ENCODE data around the gene DHRSX. TPM values are rescaled to one million over a fixed set of nuclear protein-coding genes. Genes with fewer than 3 reads are reported as not detected.

The DHRSX gene
- total and polyA plus RNA-seq, 9 of the 15 experiments (the other 6 are each of a cell fraction or from before 2014, with no cell fraction given) = 0.59 to 11.0 (median 6.2) TPM

DNA sequence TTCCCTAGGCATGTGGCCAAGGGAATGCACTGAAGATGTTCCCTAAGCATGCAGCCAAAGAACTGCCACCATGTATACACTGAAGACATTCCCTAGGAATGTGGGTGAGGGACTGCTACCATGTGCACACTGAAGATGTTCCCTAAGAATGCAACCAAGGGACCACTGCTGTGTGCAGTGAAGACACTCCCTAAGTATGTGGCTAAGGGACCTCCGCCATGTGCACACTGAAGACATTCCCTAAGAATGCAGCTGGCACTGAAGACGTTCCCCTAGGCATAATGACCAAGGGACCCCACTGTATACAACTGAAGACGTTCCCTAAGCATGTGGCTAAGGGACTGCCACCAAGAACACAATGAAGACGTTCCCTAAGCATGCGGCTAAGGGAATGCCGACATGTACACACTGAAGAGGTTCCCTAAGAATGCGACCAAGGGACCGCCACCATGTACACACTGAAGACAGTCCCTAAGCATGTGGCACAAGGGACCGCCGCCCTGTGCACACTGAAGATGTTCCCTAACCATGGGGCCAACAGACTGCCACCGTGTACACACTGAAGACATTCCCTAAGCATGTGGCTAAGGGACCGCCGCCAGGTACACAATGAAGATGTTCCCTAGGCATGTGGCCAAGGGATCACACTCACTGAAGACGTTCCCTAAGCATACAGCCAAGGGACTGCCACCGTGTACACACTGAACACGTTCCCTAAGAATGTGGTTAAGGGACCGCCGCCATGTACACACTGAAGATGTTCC lies 25.6 kb downstream of the DHRSX start (continued):
- TF ChIP-seq, protein P1, sequence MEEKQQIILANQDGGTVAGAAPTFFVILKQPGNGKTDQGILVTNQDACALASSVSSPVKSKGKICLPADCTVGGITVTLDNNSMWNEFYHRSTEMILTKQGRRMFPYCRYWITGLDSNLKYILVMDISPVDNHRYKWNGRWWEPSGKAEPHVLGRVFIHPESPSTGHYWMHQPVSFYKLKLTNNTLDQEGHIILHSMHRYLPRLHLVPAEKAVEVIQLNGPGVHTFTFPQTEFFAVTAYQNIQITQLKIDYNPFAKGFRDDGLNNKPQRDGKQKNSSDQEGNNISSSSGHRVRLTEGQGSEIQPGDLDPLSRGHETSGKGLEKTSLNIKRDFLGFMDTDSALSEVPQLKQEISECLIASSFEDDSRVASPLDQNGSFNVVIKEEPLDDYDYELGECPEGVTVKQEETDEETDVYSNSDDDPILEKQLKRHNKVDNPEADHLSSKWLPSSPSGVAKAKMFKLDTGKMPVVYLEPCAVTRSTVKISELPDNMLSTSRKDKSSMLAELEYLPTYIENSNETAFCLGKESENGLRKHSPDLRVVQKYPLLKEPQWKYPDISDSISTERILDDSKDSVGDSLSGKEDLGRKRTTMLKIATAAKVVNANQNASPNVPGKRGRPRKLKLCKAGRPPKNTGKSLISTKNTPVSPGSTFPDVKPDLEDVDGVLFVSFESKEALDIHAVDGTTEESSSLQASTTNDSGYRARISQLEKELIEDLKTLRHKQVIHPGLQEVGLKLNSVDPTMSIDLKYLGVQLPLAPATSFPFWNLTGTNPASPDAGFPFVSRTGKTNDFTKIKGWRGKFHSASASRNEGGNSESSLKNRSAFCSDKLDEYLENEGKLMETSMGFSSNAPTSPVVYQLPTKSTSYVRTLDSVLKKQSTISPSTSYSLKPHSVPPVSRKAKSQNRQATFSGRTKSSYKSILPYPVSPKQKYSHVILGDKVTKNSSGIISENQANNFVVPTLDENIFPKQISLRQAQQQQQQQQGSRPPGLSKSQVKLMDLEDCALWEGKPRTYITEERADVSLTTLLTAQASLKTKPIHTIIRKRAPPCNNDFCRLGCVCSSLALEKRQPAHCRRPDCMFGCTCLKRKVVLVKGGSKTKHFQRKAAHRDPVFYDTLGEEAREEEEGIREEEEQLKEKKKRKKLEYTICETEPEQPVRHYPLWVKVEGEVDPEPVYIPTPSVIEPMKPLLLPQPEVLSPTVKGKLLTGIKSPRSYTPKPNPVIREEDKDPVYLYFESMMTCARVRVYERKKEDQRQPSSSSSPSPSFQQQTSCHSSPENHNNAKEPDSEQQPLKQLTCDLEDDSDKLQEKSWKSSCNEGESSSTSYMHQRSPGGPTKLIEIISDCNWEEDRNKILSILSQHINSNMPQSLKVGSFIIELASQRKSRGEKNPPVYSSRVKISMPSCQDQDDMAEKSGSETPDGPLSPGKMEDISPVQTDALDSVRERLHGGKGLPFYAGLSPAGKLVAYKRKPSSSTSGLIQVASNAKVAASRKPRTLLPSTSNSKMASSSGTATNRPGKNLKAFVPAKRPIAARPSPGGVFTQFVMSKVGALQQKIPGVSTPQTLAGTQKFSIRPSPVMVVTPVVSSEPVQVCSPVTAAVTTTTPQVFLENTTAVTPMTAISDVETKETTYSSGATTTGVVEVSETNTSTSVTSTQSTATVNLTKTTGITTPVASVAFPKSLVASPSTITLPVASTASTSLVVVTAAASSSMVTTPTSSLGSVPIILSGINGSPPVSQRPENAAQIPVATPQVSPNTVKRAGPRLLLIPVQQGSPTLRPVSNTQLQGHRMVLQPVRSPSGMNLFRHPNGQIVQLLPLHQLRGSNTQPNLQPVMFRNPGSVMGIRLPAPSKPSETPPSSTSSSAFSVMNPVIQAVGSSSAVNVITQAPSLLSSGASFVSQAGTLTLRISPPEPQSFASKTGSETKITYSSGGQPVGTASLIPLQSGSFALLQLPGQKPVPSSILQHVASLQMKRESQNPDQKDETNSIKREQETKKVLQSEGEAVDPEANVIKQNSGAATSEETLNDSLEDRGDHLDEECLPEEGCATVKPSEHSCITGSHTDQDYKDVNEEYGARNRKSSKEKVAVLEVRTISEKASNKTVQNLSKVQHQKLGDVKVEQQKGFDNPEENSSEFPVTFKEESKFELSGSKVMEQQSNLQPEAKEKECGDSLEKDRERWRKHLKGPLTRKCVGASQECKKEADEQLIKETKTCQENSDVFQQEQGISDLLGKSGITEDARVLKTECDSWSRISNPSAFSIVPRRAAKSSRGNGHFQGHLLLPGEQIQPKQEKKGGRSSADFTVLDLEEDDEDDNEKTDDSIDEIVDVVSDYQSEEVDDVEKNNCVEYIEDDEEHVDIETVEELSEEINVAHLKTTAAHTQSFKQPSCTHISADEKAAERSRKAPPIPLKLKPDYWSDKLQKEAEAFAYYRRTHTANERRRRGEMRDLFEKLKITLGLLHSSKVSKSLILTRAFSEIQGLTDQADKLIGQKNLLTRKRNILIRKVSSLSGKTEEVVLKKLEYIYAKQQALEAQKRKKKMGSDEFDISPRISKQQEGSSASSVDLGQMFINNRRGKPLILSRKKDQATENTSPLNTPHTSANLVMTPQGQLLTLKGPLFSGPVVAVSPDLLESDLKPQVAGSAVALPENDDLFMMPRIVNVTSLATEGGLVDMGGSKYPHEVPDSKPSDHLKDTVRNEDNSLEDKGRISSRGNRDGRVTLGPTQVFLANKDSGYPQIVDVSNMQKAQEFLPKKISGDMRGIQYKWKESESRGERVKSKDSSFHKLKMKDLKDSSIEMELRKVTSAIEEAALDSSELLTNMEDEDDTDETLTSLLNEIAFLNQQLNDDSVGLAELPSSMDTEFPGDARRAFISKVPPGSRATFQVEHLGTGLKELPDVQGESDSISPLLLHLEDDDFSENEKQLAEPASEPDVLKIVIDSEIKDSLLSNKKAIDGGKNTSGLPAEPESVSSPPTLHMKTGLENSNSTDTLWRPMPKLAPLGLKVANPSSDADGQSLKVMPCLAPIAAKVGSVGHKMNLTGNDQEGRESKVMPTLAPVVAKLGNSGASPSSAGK (IDR thresholded peaks at IDR 0.05) = peak; percentile 39; the same call in 1 of the 2 replicates
- TF ChIP-seq NCOA1 (IDR thresholded peaks at IDR 0.05; ENCODE audit: low read depth) (peak; percentile 32; the same call in 1 of the 2 replicates), NCOA2 (IDR thresholded peaks at IDR 0.05; ENCODE audit: partially characterized antibody in 2 of 2) (peak in 1 of 2 experiments; percentile 99), HNRNPUL1 (IDR thresholded peaks at IDR 0.05; ENCODE audit: low read length) (0 out of 2 replicates have a peak, but pooled peaks have one; percentile 3), SPI1 (IDR thresholded peaks at IDR 0.05; ENCODE audit: borderline replicate concordance, low read depth, low read length) (no peak), EP400 (IDR thresholded peaks at IDR 0.05) (peak; percentile 49), TGIF2 (CRISPR knock-in tag; IDR thresholded peaks at IDR 0.05) (no peak), MYC (IDR thresholded peaks at IDR 0.05; ENCODE audit: low read depth, low read length) (peak; percentile 55; the same call in 1 of the 2 replicates), MYC (CRISPR knock-in tag; IDR thresholded peaks at IDR 0.05; ENCODE audit: borderline replicate concordance, low read depth) (no peak)
- TF ChIP-seq, protein P2, sequence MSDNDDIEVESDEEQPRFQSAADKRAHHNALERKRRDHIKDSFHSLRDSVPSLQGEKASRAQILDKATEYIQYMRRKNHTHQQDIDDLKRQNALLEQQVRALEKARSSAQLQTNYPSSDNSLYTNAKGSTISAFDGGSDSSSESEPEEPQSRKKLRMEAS (CRISPR knock-in tag; IDR thresholded peaks at IDR 0.05) = peak; percentile 67; the same call in 1 of the 2 replicates
